ENCODE results near the gene APLF. TPM values are rescaled to one million over a fixed set of nuclear protein-coding genes. Genes with fewer than 3 reads are reported as not detected.

Gene APLF
- total and polyA plus RNA-seq, 2 experiments from 2014 or later = 3.0 to 3.7 TPM

DNA sequence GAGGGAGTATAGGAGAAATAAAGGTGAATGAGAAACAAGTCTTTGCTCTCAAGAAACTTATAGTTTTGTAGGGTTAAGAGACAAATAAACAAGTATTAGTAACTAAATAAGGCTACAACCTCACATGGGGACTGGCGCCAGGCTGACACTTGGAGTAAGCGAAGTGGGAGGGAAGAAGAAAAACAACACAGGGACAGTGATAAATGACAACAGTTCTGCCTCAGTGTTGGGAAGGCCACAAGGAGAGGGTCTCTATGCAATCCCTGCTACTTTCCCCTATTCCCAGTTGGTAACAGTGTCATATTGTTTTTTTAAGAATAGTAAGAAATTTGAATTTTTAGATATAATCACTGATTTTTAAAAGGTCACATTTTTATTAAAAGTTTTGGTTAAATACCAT is 4.0 kb downstream of the APLF start:
- TF ChIP-seq STAT1 (IDR thresholded peaks at IDR 0.05; ENCODE audit: unreplicated experiment) (no peak), NANOG (IDR thresholded peaks at IDR 0.05; ENCODE audit: borderline replicate concordance) (no peak), EZH2 (IDR thresholded peaks at IDR 0.05; ENCODE audit: low read depth, unreplicated experiment) (no peak), CREB1 (CRISPR knock-in tag; IDR thresholded peaks at IDR 0.05; ENCODE audit: low read depth) (no peak), ZNF331 (CRISPR knock-in tag; IDR thresholded peaks at IDR 0.05; ENCODE audit: low read depth) (no peak), EZH2phosphoT487 (IDR thresholded peaks at IDR 0.05; ENCODE audit: unreplicated experiment) (no peak), POLR2AphosphoS5 (IDR thresholded peaks at IDR 0.05; ENCODE audit: low read depth) (no peak)
- TF ChIP-seq, protein P1, sequence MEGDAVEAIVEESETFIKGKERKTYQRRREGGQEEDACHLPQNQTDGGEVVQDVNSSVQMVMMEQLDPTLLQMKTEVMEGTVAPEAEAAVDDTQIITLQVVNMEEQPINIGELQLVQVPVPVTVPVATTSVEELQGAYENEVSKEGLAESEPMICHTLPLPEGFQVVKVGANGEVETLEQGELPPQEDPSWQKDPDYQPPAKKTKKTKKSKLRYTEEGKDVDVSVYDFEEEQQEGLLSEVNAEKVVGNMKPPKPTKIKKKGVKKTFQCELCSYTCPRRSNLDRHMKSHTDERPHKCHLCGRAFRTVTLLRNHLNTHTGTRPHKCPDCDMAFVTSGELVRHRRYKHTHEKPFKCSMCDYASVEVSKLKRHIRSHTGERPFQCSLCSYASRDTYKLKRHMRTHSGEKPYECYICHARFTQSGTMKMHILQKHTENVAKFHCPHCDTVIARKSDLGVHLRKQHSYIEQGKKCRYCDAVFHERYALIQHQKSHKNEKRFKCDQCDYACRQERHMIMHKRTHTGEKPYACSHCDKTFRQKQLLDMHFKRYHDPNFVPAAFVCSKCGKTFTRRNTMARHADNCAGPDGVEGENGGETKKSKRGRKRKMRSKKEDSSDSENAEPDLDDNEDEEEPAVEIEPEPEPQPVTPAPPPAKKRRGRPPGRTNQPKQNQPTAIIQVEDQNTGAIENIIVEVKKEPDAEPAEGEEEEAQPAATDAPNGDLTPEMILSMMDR (conservative IDR thresholded peaks at IDR 0.05; ENCODE audit: low read depth in 2 of 2) = no peak
- TF ChIP-seq, protein P2, sequence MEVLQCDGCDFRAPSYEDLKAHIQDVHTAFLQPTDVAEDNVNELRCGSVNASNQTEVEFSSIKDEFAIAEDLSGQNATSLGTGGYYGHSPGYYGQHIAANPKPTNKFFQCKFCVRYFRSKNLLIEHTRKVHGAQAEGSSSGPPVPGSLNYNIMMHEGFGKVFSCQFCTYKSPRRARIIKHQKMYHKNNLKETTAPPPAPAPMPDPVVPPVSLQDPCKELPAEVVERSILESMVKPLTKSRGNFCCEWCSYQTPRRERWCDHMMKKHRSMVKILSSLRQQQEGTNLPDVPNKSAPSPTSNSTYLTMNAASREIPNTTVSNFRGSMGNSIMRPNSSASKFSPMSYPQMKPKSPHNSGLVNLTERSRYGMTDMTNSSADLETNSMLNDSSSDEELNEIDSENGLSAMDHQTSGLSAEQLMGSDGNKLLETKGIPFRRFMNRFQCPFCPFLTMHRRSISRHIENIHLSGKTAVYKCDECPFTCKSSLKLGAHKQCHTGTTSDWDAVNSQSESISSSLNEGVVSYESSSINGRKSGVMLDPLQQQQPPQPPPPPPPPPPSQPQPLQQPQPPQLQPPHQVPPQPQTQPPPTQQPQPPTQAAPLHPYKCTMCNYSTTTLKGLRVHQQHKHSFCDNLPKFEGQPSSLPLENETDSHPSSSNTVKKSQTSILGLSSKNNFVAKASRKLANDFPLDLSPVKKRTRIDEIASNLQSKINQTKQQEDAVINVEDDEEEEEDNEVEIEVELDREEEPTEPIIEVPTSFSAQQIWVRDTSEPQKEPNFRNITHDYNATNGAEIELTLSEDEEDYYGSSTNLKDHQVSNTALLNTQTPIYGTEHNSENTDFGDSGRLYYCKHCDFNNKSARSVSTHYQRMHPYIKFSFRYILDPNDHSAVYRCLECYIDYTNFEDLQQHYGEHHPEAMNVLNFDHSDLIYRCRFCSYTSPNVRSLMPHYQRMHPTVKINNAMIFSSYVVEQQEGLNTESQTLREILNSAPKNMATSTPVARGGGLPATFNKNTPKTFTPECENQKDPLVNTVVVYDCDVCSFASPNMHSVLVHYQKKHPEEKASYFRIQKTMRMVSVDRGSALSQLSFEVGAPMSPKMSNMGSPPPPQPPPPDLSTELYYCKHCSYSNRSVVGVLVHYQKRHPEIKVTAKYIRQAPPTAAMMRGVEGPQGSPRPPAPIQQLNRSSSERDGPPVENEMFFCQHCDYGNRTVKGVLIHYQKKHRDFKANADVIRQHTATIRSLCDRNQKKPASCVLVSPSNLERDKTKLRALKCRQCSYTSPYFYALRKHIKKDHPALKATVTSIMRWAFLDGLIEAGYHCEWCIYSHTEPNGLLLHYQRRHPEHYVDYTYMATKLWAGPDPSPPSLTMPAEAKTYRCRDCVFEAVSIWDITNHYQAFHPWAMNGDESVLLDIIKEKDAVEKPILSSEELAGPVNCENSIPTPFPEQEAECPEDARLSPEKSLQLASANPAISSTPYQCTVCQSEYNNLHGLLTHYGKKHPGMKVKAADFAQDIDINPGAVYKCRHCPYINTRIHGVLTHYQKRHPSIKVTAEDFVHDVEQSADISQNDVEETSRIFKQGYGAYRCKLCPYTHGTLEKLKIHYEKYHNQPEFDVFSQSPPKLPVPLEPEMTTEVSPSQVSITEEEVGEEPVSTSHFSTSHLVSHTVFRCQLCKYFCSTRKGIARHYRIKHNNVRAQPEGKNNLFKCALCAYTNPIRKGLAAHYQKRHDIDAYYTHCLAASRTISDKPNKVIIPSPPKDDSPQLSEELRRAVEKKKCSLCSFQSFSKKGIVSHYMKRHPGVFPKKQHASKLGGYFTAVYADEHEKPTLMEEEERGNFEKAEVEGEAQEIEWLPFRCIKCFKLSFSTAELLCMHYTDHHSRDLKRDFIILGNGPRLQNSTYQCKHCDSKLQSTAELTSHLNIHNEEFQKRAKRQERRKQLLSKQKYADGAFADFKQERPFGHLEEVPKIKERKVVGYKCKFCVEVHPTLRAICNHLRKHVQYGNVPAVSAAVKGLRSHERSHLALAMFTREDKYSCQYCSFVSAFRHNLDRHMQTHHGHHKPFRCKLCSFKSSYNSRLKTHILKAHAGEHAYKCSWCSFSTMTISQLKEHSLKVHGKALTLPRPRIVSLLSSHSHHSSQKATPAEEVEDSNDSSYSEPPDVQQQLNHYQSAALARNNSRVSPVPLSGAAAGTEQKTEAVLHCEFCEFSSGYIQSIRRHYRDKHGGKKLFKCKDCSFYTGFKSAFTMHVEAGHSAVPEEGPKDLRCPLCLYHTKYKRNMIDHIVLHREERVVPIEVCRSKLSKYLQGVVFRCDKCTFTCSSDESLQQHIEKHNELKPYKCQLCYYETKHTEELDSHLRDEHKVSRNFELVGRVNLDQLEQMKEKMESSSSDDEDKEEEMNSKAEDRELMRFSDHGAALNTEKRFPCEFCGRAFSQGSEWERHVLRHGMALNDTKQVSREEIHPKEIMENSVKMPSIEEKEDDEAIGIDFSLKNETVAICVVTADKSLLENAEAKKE (CRISPR knock-in tag; IDR thresholded peaks at IDR 0.05) = no peak
- TF ChIP-seq, protein P3, sequence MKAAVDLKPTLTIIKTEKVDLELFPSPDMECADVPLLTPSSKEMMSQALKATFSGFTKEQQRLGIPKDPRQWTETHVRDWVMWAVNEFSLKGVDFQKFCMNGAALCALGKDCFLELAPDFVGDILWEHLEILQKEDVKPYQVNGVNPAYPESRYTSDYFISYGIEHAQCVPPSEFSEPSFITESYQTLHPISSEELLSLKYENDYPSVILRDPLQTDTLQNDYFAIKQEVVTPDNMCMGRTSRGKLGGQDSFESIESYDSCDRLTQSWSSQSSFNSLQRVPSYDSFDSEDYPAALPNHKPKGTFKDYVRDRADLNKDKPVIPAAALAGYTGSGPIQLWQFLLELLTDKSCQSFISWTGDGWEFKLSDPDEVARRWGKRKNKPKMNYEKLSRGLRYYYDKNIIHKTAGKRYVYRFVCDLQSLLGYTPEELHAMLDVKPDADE (IDR thresholded peaks at IDR 0.05) = no peak
- H3K4me2 ChIP-seq = no peak overlapping the region
- peaks cover 9% of the 10 kb centered on the region; the same call in 1 of the 2 replicates for H3K4me1 ChIP-seq (ENCODE audit: insufficient read depth)
- H3F3A ChIP-seq (replicated peaks; ENCODE audit: low read depth) = no peaks in the 10 kb centered on the region
- no peak overlapping the region for H2AFZ ChIP-seq
- DNase-seq (ENCODE audit: low spot score) (no peak), ATAC-seq (no peak)
- no peaks in the 10 kb centered on the region for H3K9me2 ChIP-seq (ENCODE audit: insufficient read depth)
- peaks cover 4% of the 10 kb centered on the region; the same call in 1 of the 2 replicates for H4K20me1 ChIP-seq (replicated peaks; ENCODE audit: insufficient read depth)
- Mint-ChIP-seq H3K27me3 (ENCODE audit: insufficient read depth, low read depth, poor library complexity) (no peaks in the 10 kb centered on the region), H3K36me3 (ENCODE audit: low read depth) (no peaks in the 10 kb centered on the region), H3K27ac (no peak overlapping the region), H3K9me3 (no peaks in the 10 kb centered on the region), H3K4me1 (peaks cover 4% of the 10 kb centered on the region; the same call in 2 of the 3 replicates), H3K4me3 (no peak overlapping the region)
- H3K79me2 ChIP-seq (replicated peaks; ENCODE audit: insufficient read depth) = peaks cover 31% of the 10 kb centered on the region
- no peak overlapping the region for H3K27ac ChIP-seq (ENCODE audit: low read depth)
- no peaks in the 10 kb centered on the region for H3K27me3 ChIP-seq (ENCODE audit: insufficient read depth)
- H3K36me3 ChIP-seq (ENCODE audit: insufficient read depth) = no peaks in the 10 kb centered on the region
- H3K4me3 ChIP-seq = no peak overlapping the region
